ENCODE measurements around the gene TLE1. TPM values are rescaled to one million over a fixed set of nuclear protein-coding genes. Genes with fewer than 3 reads are reported as not detected.

TLE1 gene
- total and polyA plus RNA-seq, 10 of the 15 experiments (the other 5 are each of a cell fraction or from before 2014, with no cell fraction given) = 0.04 to 0.23 (median 0.10) TPM; not detected in 6

GRCh38 chr9:81669866-81670265 lies 19.5 kb downstream of the TLE1 start:
- 24% methylated on average over 6 of the region's 6 CpGs for WGBS (ENCODE audit: insufficient coverage, insufficient replicate concordance, low lambda C conversion rate, missing lambda C conversion rate)
- intact Hi-C loops (cut with micrococcal nuclease; ENCODE audit: unreplicated experiment) = no loop called here

More at GRCh38 chr9:81669866-81670265, 19.5 kb downstream of the TLE1 start:
- in situ Hi-C loops (cut with MboI) = no loop called here
- FAIRE-seq (no peak), ATAC-seq (no peak), DNase-seq (ENCODE audit: low read depth, low spot score) (no peak)
- Histone ChIP-seq H3K9ac (ENCODE audit: control insufficient read depth, insufficient read depth, low read length) (no peak overlapping the region), H3K4me3 (no peak overlapping the region), H3K9me3 (replicated peaks; ENCODE audit: control insufficient read depth, insufficient read depth, low read length) (no peaks in the 10 kb centered on the region), H3K4me1 (ENCODE audit: control insufficient read depth, insufficient read depth, low read length) (no peaks in the 10 kb centered on the region), H3K27me3 (replicated peaks in 1 of 2; ENCODE audit: control insufficient read depth in 2 of 2, insufficient read depth in 2 of 2, low read length in 1 of 2) (no peaks in the 10 kb centered on the region), H2AFZ (ENCODE audit: control insufficient read depth, low read depth, low read length) (no peak overlapping the region), H3K79me2 (ENCODE audit: control insufficient read depth, insufficient read depth, low read length) (no peaks in the 10 kb centered on the region), H3K36me3 (ENCODE audit: control insufficient read depth in 2 of 2, insufficient read depth in 2 of 2, low read length in 1 of 2) (no peaks in the 10 kb centered on the region), H3K4me2 (ENCODE audit: control insufficient read depth, insufficient read depth) (no peak overlapping the region), H3K27ac (ENCODE audit: control insufficient read depth, insufficient read depth) (no peak overlapping the region), H4K20me1 (ENCODE audit: control insufficient read depth, insufficient read depth) (no peaks in the 10 kb centered on the region)
- POLR2A ChIA-PET = no interaction called here
- BruUV-seq (replicated peaks) = no TSS peak
- RAD21 ChIA-PET (ENCODE audit: unreplicated experiment) = no interaction called here
- TF ChIP-seq RELA (IDR thresholded peaks at IDR 0.05; ENCODE audit: borderline replicate concordance, partially characterized antibody) (no peak), LARP7 (IDR thresholded peaks at IDR 0.05) (no peak), ATF7 (IDR thresholded peaks at IDR 0.05; ENCODE audit: low read depth) (no peak), NRF1 (conservative IDR thresholded peaks at IDR 0.05; ENCODE audit: low read depth, low read length) (no peak), EP300 (IDR thresholded peaks at IDR 0.05; ENCODE audit: borderline replicate concordance in 1 of 2, control insufficient read depth in 1 of 2, low read depth in 2 of 2, low read length in 2 of 2) (no peak), NR2C2 (IDR thresholded peaks at IDR 0.05; ENCODE audit: borderline replicate concordance, control insufficient read depth, insufficient read length, low read depth) (no peak), ASH2L (IDR thresholded peaks at IDR 0.05; ENCODE audit: borderline replicate concordance, low read depth) (no peak), RCOR1 (conservative IDR thresholded peaks at IDR 0.05; ENCODE audit: low read depth, low read length) (no peak), HCFC1 (IDR thresholded peaks at IDR 0.05; ENCODE audit: low read length) (no peak), SMAD5 (IDR thresholded peaks at IDR 0.05; ENCODE audit: low read depth) (no peak), BACH1 (IDR thresholded peaks at IDR 0.05; ENCODE audit: borderline replicate concordance) (no peak), ZNF622 (IDR thresholded peaks at IDR 0.05) (no peak), CTCF (IDR thresholded peaks at IDR 0.05 in 2 of 3, conservative IDR thresholded peaks at IDR 0.05 in 1 of 3; ENCODE audit: control insufficient read depth in 2 of 3, extremely low read depth in 1 of 3, insufficient read depth in 1 of 3, low read depth in 3 of 3, low read length in 3 of 3) (no peak)
- SMC1A ChIA-PET (ENCODE audit: uncharacterized antibody, unreplicated experiment) = no interaction called here
- CTCF ChIA-PET = no interaction called here

Measured in GM12878 (cell line).